HG03342 (cell line): ENCODE results near the gene CEP44.
"Not testable (repeated sequence)": the region's sequence is repeated elsewhere in the genome, so short reads cannot be mapped to it uniquely, and the experiment has no call there.

Experiments used
- ATAC-seq: cut with Tn5 transposase; IDR thresholded peaks from one replicate; pipeline ENCODE4 v1.9.1; 2021; ENCODE audit warnings: mild to moderate bottlenecking, moderate library complexity; ENCODE audit not compliant: unreplicated experiment

Gene CEP44

DNA sequence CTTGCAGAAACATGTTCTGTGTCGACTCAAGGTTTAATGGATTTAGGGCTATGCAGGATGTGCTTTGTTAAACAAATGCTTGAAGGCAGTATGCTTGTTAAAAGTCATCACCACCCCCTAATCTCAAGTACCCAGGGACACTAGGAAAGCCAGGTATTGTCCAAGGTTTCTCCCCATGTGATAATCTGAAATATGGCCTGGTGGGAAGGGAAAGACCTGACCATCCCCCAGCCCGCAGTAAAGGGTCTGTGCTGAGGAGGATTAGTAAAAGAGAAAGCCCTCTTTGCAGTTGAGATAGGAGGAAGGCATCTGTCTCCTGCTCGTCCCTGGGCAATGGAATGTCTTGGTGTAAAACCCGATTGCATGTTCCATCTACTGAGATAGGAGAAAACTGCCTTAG, 96.5 kb downstream of the CEP44 start:
- not testable (repeated sequence) for ATAC-seq

DNA sequence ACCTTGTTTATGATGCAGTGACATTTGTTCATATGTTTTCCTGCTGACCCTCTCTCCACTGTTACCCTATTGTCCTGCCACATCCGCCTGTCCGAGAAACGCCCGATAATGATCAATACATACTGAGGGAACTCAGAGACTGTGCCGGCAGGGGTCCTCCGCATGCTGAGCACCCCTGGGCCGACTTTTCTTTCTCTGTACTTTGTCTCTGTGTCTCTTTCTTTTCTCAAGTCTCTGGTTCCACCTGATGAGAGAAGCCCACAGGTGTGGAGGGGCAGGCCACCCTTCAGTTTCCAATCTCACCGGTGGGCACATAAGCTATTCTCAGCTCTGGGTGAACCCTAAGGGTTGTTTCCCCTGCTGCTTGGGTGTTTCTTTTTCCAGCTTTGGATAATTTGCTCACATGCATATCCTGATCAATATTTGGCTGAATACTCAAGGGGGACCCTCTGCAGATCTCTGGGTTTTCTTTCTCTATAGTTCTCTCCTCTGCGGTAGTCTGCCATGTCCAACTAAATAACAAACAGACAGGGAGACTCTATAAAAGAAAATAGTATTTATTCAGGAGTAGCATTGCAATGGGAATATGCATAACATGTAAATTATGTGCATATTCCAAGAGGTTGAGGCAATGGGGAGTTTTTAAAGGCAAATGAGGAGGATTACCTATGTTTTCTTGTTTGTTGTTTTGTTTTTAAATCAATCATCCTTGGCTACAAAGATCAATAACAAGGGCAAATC, 97.2 kb downstream of the CEP44 start:
- no peak for ATAC-seq

DNA sequence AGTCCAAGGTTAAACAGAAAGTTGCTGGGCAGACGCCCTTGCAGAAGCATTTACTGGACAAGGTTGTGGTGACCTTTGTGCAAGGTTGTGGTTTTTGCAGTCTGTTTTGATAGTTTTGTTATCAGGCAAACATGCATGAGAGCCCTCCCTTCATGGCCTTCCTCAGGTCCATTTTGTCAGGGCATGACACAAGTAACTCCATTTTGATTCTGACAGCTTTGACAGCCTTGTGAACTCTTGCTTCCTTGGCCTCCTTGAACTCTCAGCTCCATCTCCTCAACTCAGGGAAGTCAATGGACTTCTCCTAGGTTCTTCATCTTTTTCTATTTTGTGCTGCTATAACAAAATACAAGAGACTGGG, 97.7 kb downstream of the CEP44 start:
- no peak for ATAC-seq
